ENCODE data around the gene MBTPS1. TPM values are rescaled to one million over a fixed set of nuclear protein-coding genes. Genes with fewer than 3 reads are reported as not detected.

Gene MBTPS1
- total RNA-seq, 1 experiment from 2014 or later: 46.9 TPM

DNA sequence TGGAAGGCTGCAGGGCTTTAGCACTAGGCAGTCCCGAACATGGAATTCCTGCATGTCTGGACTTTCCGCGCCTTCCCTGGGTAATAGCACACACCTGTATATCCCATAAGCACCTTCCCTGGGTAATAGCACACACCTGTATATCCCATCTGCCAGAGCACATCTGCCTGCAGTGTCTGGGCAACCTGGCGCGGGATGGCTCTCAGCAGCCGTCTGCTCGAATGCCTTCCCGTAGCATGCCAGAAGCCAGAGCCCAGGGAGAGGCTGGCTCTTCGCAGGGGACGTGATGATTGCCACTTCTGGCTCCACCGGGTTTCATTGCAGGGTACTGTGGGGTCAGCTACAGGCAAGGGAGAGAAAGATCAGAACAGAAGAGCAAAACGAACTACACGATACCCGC is 21.3 kb downstream of the MBTPS1 start (continued):
- no peak for TF ChIP-seq OVOL2 (CRISPR knock-in tag; IDR thresholded peaks at IDR 0.05; ENCODE audit: borderline replicate concordance)
- no peak for TF ChIP-seq TEAD4 (CRISPR knock-in tag; IDR thresholded peaks at IDR 0.05)
- TF ChIP-seq KAT7 (CRISPR knock-in tag; IDR thresholded peaks at IDR 0.05; ENCODE audit: borderline replicate concordance): no peak
- TF ChIP-seq GRHL2 (CRISPR knock-in tag; IDR thresholded peaks at IDR 0.05; ENCODE audit: insufficient replicate concordance, severe bottlenecking): no peak
- TF ChIP-seq MXD4 (CRISPR knock-in tag; IDR thresholded peaks at IDR 0.05; ENCODE audit: borderline replicate concordance): no peak
- TF ChIP-seq IRF1 (CRISPR knock-in tag; IDR thresholded peaks at IDR 0.05): no peak

GRCh38 chr16:84093879-84094270 is 22.9 kb downstream of the MBTPS1 start:
- Mint-ChIP-seq H3K9me3 (no peaks in the 10 kb centered on the region), H3K4me1 (no peaks in the 10 kb centered on the region), H3K36me3 (peaks cover 59% of the 10 kb centered on the region), H3K27ac (no peak overlapping the region), H3K27me3 (ENCODE audit: low read depth) (no peaks in the 10 kb centered on the region), H3K4me3 (no peak overlapping the region)
- ChIA-PET CTCF (no interaction called here), POLR2A (no interaction called here)
- ATAC-seq: no peak
- TF ChIP-seq AFF4 (CRISPR knock-in tag; IDR thresholded peaks at IDR 0.05; ENCODE audit: borderline replicate concordance) (no peak), GABPB1 (CRISPR knock-in tag; IDR thresholded peaks at IDR 0.05) (no peak)
- no peak for DNase-seq (ENCODE audit: low spot score)

GRCh38 chr16:84093120-84093878 is 23.4 kb downstream of the MBTPS1 start:
- ChIA-PET POLR2A (no interaction called here), CTCF (interaction anchor here (1.3 to 1.5 kb wide), 2 partner anchors 27 to 94 kb away, joined by 4 read pairs; partner anchors contain the start of gene TAF1C)
- H3K36me3 Mint-ChIP-seq: peaks cover 61% of the 10 kb centered on the region
- ATAC-seq (no peak), DNase-seq (ENCODE audit: low spot score) (no peak)
- H3K9me3 Mint-ChIP-seq: no peaks in the 10 kb centered on the region
- no peaks in the 10 kb centered on the region for H3K27me3 Mint-ChIP-seq (ENCODE audit: low read depth)
- TF ChIP-seq TP53 (CRISPR knock-in tag; IDR thresholded peaks at IDR 0.05) (no peak), FOXJ3 (CRISPR knock-in tag; IDR thresholded peaks at IDR 0.05; ENCODE audit: borderline replicate concordance) (no peak), PRRX2 (CRISPR knock-in tag; IDR thresholded peaks at IDR 0.05) (no peak), NFE2L1 (CRISPR knock-in tag; IDR thresholded peaks at IDR 0.05) (no peak), JAZF1 (CRISPR knock-in tag; IDR thresholded peaks at IDR 0.05) (no peak)
- no peak overlapping the region for H3K4me3 Mint-ChIP-seq
- H3K4me1 Mint-ChIP-seq: no peaks in the 10 kb centered on the region
- no peak overlapping the region for H3K27ac Mint-ChIP-seq

DNA sequence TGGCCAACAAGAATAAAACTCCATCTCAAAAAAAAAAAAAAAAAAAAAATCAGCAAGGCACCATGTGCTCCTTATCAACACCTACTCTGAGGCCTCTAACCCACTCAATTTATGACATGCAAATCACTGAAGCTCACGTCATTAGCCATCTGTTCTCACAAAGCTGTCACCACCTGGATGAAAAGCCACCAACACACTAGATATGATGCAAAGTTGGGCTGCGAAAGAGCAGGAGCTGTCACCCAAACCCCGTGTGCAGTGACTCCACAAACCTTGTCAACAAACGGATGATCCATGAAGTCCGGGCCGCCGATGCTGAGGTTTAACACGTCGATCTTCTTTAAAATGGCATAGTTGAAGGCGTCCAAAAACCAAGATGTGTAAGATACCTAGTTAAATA is 25.3 kb downstream of the MBTPS1 start:
- DNase-seq (ENCODE audit: low spot score): no peak
- H3K4me1 Mint-ChIP-seq: no peaks in the 10 kb centered on the region
- ChIA-PET POLR2A (no interaction called here), CTCF (interaction anchor here (1.5 kb wide), 1 partner anchor 95 kb away, joined by 4 read pairs; the partner anchor contains the start of gene TAF1C)
- H3K9me3 Mint-ChIP-seq: no peaks in the 10 kb centered on the region
- ATAC-seq: no peak
- no peak overlapping the region for H3K27ac Mint-ChIP-seq
- peaks cover 60% of the 10 kb centered on the region for H3K36me3 Mint-ChIP-seq
- H3K4me3 Mint-ChIP-seq: no peak overlapping the region
- no peaks in the 10 kb centered on the region for H3K27me3 Mint-ChIP-seq (ENCODE audit: low read depth)
- no peak for TF ChIP-seq FOXJ3 (CRISPR knock-in tag; IDR thresholded peaks at IDR 0.05; ENCODE audit: borderline replicate concordance)
- TF ChIP-seq FOXP1 (CRISPR knock-in tag; IDR thresholded peaks at IDR 0.05; ENCODE audit: borderline replicate concordance): no peak
- TF ChIP-seq ATF1 (CRISPR knock-in tag; IDR thresholded peaks at IDR 0.05): no peak
- no peak for TF ChIP-seq ZNF121 (CRISPR knock-in tag; IDR thresholded peaks at IDR 0.05)
- TF ChIP-seq HMGXB4 (CRISPR knock-in tag; IDR thresholded peaks at IDR 0.05): no peak
- TF ChIP-seq ZNF263 (CRISPR knock-in tag; IDR thresholded peaks at IDR 0.05; ENCODE audit: low read depth): no peak
- no peak for TF ChIP-seq CBFB (CRISPR knock-in tag; IDR thresholded peaks at IDR 0.05; ENCODE audit: low read depth)
- no peak for TF ChIP-seq NR2C2 (CRISPR knock-in tag; IDR thresholded peaks at IDR 0.05)
- TF ChIP-seq, protein P1, sequence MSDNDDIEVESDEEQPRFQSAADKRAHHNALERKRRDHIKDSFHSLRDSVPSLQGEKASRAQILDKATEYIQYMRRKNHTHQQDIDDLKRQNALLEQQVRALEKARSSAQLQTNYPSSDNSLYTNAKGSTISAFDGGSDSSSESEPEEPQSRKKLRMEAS (CRISPR knock-in tag; IDR thresholded peaks at IDR 0.05): no peak
